Right atrium auricular region (tissue), 2 donors: ENCODE data around the gene FRRS1L. TPM values are rescaled to one million over a fixed set of nuclear protein-coding genes. Genes with fewer than 3 reads are reported as not detected.

ENCODE experiments used
- DNase-seq: peaks from one replicate; pipeline ENCODE4 v3.0.0-alpha.2; 2019; ENCODE audit warnings: low spot score
- H3K27ac ChIP-seq, 2 donors: fragments of 200-600 bp; sonication (generic); 1 replicate in 1 of 2; 2 replicates in 1 of 2; pipeline ENCODE4 v1.5.1; 2016 to 2019
- H3K27me3 ChIP-seq, 2 donors: fragments of 200-600 bp; sonication (generic); one replicate each; pipeline versions ENCODE4 v1.5.1 to v1.6.0; 2017 to 2019
- H3K36me3 ChIP-seq: fragments of 200-600 bp; sonication (generic); one replicate; pipeline ENCODE4 v1.5.1; 2016
- H3K4me1 ChIP-seq, 2 donors: fragments of 200-600 bp; sonication (generic); one replicate each; pipeline versions ENCODE4 v1.5.1 to v1.6.0; 2017 to 2019
- H3K4me3 ChIP-seq, 2 donors: fragments of 200-600 bp; sonication (generic); 1 replicate in 1 of 2; 2 replicates in 1 of 2; pipeline ENCODE4 v1.5.1; 2017 to 2019; ENCODE audit warnings: mild to moderate bottlenecking in 1 of 2, moderate library complexity in 1 of 2
- H3K9me3 ChIP-seq, 2 donors: fragments of 200-600 bp; sonication (generic); one replicate each; pipeline ENCODE4 v1.5.1; 2019
- total RNA-seq, 2 donors: library from RNA; depleted of rRNA; stranded (reverse); fragments of >200 nt; gene quantifications; one replicate each; pipeline ENCODE4 v1.1.0, GENCODE V29; 2016
- TF ChIP-seq, protein P1 (sequence below), 2 donors: fragments of 200-600 bp; sonication (generic); IDR thresholded peaks; one replicate each; pipeline ENCODE4 v1.5.1; 2019; ENCODE audit warnings: antibody characterized with exemption in 2 of 2

The FRRS1L gene
- total RNA-seq, 2 donors from 2014 or later, result 4.3 to 7.5 TPM

DNA sequence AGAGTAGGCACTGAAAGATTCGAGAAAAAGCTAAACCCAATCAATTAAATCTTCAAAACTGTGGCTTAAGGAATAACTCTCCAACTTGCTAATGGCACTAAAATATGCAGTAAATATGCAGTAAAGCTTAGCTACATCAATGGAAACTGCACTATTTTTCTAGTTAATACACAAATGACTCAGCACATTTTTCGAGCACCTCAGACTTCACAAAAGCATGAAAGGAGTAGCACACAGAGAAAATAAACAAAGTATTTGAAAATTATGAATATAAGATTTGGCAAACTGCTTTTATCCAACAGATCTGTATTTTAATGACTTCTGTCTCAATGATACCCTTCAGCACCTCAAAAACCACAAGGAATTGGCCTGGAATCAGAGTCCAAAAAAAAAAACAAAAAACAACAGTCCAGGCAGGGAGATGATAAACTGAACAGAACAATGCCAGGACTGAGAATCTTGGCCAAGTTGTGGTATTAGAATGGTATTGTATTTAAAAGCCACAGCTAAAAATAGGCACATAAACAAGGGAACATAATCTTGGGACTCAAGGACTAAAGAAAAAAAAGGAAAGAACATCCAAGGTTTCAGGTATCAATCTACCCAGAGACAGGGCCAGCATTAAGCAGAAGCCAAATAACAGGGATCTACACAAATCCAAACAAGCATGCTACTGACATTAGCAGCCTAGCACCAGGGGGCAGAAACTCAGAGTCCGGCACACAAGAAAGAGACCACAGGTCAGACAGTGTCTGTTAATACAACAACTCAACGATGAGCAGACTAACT is 68.7 kb downstream of the FRRS1L start:
- TF ChIP-seq, protein P1, sequence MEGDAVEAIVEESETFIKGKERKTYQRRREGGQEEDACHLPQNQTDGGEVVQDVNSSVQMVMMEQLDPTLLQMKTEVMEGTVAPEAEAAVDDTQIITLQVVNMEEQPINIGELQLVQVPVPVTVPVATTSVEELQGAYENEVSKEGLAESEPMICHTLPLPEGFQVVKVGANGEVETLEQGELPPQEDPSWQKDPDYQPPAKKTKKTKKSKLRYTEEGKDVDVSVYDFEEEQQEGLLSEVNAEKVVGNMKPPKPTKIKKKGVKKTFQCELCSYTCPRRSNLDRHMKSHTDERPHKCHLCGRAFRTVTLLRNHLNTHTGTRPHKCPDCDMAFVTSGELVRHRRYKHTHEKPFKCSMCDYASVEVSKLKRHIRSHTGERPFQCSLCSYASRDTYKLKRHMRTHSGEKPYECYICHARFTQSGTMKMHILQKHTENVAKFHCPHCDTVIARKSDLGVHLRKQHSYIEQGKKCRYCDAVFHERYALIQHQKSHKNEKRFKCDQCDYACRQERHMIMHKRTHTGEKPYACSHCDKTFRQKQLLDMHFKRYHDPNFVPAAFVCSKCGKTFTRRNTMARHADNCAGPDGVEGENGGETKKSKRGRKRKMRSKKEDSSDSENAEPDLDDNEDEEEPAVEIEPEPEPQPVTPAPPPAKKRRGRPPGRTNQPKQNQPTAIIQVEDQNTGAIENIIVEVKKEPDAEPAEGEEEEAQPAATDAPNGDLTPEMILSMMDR (IDR thresholded peaks at IDR 0.05), result peak in 1 of 2 donors; percentile 37
- Histone ChIP-seq H3K4me3 (no peak overlapping the region), H3K4me1 (peaks cover 0 to 83% of the 10 kb centered on the region in 2 donors), H3K36me3 (no peaks in the 10 kb centered on the region), H3K9me3 (no peaks in the 10 kb centered on the region), H3K27ac (peak overlapping the region; percentile 67 to 84), H3K27me3 (no peaks in the 10 kb centered on the region)
- DNase-seq, result no peak

- no peak for DNase-seq
- Histone ChIP-seq H3K9me3 (no peaks in the 10 kb centered on the region), H3K36me3 (peaks cover 8% of the 10 kb centered on the region), H3K27me3 (no peaks in the 10 kb centered on the region), H3K27ac (peak overlapping the region; percentile 67 to 84), H3K4me1 (peaks cover 0 to 83% of the 10 kb centered on the region in 2 donors), H3K4me3 (no peak overlapping the region)
- TF ChIP-seq, protein P1 (IDR thresholded peaks at IDR 0.05), result no peak
These were observed 69.9 kb downstream of the FRRS1L start for GRCh38 chr9:109097146-109097545.

DNA sequence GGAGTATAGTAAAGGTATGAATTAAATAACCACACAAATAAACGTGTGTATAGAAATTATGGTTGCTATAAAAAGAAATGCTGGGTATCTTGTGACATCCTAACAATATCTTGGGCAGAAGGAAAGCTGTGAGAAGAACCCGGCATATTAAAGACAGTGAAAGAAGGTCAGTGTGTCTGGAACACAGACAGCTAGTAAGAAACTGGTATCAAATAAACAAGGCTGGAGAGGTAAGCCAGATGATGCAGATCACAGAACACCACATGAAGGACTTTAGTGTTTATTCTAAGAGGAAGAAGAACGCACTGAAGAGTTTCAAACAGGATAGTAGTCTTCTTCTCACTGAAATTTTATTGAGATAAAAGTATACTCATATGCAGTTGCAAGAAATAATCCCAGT is 71.7 kb downstream of the FRRS1L start:
- H3K27ac ChIP-seq, result peak overlapping the region in 1 of 2 donors; percentile 84
- no peak overlapping the region for H3K4me3 ChIP-seq
- no peaks in the 10 kb centered on the region for H3K9me3 ChIP-seq
- H3K4me1 ChIP-seq, result peaks cover 0 to 66% of the 10 kb centered on the region in 2 donors
- no peak for DNase-seq
- no peaks in the 10 kb centered on the region for H3K27me3 ChIP-seq
- peaks cover 18% of the 10 kb centered on the region for H3K36me3 ChIP-seq
- TF ChIP-seq, protein P1 (IDR thresholded peaks at IDR 0.05), result no peak

- H3K27me3 ChIP-seq, result no peaks in the 10 kb centered on the region
- DNase-seq, result no peak
- TF ChIP-seq, protein P1 (IDR thresholded peaks at IDR 0.05), result no peak
- H3K9me3 ChIP-seq, result no peaks in the 10 kb centered on the region
- peak overlapping the region in 1 of 2 donors; percentile 84 for H3K27ac ChIP-seq
- H3K4me3 ChIP-seq, result no peak overlapping the region
- peaks cover 0 to 56% of the 10 kb centered on the region in 2 donors for H3K4me1 ChIP-seq
- peaks cover 28% of the 10 kb centered on the region for H3K36me3 ChIP-seq
These were observed 72.8 kb downstream of the FRRS1L start for GRCh38 chr9:109094268-109094667.

DNA sequence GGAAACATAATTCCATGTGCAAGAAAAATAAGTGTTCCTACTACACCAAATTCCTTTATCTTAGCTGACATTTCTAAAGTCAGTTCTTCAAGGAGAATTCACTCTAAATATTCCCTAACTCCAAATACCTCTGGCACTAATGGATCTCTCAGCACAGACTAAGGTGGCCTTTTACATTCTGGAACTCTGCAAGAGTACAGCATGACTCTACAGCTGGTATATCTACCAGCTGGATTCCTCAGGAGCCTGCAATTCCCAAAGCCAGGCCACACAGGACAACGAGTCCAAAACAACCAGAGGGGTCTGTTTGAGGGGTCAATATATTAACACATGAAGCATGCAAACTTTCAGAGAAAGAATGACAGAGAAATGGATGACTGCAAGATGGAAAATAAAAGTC is 74.5 kb downstream of the FRRS1L start:
- no peak overlapping the region for H3K4me3 ChIP-seq
- H3K27ac ChIP-seq, result no peak overlapping the region
- TF ChIP-seq, protein P1 (IDR thresholded peaks at IDR 0.05), result no peak
- H3K9me3 ChIP-seq, result no peaks in the 10 kb centered on the region
- peaks cover 34% of the 10 kb centered on the region for H3K36me3 ChIP-seq
- peaks cover 0 to 39% of the 10 kb centered on the region in 2 donors for H3K4me1 ChIP-seq
- no peaks in the 10 kb centered on the region for H3K27me3 ChIP-seq
- no peak for DNase-seq
